NK-92 treated with Interleukin-12 subunit alpha and Interleukin-12 subunit beta, amount 100 ng/mL, for 24 hours (cell line): Measurements from ENCODE around the gene DNASE1L3.
"Not testable (repeated sequence)": the region's sequence is repeated elsewhere in the genome, so short reads cannot be mapped to it uniquely, and the experiment has no call there.

Experiments
- DNase-seq: peaks from one replicate; lab custom pipeline; 2025; lab: John Stamatoyannopoulos, UW

DNASE1L3 gene

DNA sequence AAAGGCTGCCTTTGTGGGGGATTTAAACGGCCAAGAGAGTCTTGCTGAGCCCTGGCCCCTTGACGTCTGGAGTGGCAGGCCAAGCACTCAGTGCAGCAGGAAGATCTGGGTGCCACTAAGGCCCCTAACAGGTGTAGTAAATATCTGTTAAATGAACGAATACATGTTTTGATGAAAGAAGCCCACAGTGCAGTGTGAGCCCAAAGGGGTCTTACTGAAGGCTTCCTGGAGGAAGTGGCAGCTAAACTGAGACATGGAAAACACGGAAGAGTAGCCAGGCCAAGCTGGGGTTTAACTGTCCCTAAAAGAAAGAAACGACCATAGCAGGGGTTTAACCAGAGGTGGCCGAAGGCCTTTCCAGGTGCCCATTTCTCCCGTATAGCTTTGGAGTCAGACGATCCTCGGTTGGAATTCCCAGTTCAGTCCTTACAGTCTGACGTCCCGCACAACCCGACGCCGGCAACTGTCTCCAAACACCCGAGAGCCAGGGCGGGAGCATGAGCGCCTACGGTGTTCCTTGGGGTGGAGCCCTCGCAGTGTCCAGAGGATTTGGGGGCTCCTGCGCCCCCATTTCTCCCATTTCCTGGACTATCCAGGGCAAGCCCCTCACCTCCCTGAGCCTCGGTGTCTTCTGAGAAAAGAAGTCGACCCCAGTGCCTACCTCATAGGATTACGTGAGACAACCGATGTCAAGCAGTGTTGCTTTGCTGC is 25.9 kb upstream of the DNASE1L3 start:
- no peak for DNase-seq

DNA sequence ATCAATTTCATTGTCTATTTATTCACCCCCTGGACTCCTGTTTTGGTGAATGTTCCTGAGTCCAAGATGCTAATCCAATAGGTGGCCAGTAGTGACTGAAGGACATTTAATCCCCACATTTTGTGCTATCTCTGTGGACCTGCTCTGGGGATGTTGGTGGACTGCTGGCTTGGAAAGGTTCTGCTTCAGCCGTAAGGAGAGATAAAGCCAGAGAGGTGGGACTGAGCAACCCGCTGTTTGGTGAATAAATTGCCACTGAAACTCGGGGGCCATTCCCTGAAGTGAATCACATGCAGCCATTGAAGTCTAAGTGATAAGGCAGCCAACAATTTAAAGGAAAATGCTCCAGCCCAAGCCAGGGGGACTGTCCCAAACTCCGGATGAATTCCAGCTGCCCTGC is 25.2 kb upstream of the DNASE1L3 start:
- no peak for DNase-seq

DNA sequence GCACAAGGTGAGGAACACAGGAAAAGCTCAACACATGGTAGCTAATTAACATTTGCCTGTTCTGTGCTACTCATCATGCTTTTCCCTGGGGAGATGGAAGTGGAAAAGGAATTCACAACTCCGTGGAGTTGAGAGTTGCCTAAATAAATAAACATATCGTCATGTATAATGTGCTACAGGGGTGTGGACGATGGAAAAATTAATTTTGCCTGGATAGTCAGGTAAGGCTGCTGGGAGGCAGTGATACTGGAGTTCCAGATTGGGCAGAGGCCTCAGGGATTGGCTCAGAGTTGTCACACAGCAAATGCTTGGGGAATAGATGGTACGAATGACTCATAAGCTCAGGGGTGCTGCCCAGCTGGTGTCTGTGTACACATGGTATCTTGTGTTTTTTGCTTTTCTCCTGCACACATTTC is 23.8 kb upstream of the DNASE1L3 start:
- no peak for DNase-seq

DNA sequence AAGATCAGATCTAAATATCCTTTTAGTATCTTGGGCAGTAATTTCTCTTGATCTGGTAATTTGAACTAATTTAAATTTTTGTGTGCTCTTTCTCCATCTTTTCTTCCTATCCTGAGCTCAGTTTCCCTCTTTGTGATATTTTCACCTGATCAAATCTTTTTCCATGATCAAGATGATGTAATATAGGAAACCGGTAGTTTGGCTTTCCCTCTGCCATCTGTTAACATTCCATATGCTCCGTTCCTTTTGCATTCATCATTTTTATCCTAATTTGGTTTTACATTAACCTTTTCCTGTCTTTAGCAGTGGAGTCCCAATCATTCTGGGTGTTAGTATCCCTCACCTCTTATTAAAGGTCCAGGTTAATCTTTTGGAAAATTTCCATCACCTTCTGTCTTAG is 20.9 kb upstream of the DNASE1L3 start:
- no peak for DNase-seq

DNA sequence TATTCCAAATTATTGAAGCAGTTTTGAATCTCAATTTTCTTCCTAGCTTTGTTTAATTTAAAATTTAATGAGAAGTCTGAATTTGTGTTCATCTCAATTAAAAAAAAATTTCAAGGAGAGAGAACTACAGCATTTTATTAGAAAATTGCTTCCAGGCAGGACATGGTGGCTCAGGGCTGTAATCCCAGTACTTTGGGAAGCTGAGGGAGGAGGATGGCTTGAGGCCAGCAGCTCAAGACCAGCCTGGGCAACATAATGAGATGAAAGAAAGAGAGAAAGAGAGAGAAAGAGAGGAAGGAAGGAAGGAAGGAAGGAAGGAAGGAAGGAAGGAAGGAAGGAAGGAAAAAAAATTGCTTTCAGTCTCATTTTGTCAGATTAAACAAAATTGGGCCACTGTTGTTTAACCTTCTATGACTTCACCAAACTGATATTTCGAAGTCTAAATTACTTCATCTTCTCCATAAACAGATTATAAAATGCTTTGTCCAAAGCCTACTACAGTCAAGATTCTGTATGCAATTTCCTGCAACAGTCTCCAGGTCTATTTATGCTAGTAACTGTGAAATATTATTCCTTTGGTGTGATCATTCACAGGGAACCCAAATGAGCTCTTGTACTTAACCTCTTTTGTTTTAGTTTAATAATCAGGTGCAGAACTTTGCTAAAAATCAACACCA is 20.2 kb upstream of the DNASE1L3 start:
- no peak for DNase-seq

DNA sequence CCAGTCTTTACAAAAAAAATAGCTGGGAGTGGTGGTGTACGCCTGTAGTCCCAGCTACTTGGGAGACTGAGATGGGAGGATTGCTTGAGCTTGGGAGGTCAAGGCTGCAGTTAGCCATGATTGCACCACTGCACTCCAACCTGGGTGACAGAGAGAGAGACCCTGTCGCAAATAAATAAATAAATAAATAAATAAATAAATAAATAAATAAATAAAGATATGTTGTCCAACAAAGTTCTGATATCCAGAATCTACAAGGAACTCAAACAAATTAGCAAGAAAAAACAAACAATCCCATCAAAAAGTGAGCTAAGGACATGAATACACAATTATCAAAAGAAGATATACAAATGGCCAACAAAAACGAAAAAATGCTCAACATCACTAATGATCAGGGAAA is 17.2 kb upstream of the DNASE1L3 start:
- not testable (repeated sequence) for DNase-seq

DNA sequence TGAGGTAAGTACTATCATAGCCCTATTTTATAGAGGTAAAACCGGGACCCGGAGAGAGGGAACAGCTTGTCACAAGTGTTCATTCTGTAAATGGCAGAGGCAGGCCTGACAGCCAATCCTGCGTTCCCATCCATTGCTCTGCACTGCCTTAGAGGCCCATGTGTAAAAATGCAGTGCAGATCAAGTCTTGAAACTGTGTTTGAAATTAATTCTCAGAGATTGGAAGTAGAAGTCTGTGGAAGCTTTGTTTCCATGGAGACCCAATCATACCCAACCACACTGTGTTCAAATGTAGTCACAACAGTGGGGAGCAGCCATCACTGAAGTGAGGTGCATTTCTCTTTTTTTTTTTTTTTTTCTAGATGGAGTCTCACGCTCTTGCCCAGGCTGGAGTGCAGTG is 13.1 kb upstream of the DNASE1L3 start:
- DNase-seq, result no peak

DNA sequence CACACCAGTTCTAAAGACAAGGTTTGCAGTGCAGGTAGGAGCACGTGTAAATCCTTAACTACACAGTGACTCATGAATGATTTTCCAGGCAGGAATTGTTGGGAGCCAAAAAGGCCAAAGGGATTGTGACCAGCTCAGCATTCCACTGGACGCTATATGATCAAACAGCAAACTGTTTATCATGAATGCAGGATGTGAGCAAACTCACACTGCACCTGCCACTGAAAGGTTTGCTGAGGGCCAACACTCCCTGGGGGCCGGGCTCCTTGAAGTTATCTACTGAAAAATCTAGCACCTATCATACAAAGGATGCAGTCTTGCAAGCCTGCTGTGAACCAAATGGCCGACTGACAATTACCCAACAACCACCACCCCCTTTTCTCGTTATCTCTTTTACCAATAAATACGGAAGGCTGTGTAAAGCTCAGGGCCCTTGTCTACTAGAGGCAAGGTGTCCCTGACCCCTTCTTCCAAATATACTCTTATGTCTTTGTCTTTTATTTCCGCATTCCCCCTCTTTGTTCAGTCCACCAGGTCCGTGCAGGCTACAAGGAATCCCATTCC is 11.5 kb upstream of the DNASE1L3 start:
- peak; percentile 60 for DNase-seq

DNA sequence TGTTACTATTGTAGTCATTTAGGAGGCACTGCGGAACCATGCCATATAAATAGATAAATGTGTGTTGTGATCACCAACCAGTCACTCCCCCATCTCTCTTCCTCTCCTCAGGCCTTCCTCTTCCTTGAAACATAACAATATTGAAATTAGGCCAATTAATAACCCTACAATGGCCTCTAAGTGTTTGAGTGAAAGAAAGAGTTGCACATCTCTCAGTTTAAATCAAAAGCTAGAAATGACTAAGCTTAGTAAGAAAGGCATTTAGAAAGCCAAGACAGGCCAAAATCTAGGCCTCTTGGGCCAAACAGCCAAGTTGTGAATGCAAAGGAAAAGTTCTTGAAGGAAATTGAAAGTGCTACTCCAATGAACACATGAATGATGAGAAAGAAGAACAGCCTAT is 8.1 kb upstream of the DNASE1L3 start:
- no peak for DNase-seq

DNA sequence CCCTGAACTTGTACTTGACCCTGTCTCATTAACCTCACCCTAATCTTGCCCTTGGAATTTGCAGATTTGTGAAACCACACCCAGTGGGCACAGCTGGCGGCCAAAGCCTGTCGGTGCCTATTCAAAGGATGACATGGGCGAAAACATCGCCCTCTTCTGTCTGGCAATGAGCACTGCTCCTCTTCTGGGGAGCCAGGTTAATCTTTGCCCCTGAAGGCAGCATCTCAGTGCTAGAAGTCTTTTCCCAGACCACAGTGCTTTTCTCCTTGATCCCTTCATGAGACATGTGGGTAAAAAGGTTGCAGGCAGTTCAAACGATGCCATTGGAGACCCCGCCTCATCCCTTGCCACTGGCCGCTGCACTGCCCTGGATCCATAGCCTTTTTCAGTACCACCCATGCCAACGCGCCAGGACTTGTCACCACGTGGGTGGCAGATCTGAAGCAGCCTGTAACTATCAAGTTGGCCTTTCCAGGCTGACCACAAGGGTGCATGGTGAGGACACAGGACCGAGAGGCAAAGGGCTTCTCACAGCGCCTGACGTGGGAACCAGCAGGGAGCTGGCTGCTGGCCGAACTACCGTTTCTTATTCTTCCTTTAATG is 6.5 kb upstream of the DNASE1L3 start:
- peak; percentile 24 for DNase-seq

DNA sequence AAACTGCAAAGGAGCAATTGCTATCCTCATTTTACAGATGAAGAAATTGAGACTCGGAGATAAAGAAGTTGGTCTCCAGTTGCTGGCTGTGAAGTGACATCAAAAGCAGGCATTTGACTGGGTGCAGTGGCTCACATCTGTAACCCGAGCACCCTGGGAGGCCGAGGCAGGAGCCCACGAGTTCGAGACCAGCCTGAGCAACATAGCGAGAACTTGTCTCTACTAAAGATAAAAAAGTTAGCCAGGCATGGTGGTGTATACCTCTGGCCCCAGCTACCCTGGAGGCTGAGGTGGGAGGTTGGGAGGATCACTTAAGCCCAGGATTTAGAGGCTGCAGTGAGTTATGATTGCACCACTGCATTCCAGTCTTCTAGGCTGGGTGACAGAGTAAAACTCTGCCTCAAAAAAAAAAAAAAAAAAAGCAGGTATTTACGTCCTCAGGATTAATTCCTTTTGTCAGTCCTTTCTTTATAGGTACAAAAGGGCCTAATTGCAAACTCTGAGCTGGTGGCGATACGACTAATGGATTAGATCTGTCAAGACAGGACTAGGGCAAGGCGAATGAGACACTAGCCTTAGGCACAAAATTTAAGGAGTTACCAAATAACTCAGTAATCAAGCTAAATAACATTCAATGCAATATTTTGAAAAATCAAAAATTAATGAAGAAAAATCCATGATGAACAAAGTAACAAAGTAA is 5.9 kb upstream of the DNASE1L3 start:
- DNase-seq, result no peak

DNA sequence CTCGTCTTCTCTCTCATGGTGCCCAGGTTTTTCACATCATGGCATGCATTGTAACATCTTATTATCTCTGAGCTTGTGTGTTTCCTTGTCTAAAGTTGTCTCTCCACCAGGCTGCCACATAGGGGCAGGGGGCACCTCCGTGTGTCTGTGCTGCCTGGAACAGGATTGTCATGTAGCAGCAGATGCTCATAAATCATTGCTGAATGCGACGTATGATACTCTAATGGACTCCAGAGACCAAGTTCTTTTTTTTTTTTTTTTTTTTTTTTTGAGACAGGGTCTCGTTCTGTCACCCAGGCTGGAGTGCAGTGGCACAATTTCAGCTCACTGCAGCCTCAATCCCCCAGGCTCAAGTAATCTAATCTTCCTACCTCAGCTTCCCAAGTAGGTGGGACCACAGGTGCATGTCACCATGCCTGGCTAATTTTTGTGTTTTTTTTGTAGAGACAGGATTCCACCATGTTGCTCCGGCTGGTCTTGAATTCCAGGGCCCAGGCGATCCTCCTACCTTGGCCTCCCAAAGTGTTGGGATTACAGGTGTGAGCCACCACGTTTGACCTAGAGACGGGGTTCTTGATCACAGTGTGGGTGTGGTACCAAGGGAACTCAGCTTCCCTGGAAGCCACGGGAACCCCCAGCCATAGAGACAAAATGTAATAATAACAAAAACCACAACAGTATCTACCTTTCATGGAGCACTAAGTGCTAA is 4.7 kb upstream of the DNASE1L3 start:
- no peak for DNase-seq

DNA sequence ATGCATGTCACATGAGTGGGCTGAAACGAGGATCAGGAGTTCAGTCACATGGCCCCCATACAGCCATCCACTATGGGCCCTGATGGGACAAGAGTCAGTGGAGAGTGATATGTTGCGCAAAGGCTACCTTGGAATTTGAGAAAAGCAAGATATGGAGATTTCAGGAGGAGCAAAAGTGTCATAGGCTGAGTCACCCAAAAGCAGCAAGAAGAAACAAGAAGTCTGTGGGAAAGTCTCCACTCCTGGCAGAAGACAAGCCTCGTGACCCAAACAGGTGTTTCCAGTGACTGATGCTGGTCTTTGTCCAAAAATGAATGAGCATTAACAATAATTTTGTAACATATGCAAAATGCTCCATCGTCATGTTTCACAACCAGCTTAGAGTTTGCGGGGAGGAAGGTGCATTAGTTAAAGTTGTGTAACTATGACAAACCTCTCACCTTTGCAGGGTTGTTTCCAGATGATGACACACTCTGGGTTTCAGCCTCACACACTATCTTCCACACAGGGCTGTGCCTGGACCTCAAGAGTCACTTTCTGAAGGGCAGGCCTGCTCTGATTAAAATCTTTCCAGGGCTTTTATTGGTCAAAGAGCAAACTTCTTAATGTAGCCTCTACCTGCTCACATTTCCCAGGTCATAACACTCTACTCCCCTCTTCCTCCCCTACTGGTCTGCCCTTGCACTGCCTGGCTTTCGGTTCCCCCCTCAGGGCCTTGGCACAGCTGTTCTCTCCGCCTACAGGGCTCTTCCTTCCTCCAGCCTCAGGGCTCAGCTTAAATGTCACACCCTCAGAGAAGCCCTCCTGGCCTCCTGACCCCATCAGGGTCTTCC is 3.9 kb upstream of the DNASE1L3 start:
- peak; percentile 70 for DNase-seq

DNA sequence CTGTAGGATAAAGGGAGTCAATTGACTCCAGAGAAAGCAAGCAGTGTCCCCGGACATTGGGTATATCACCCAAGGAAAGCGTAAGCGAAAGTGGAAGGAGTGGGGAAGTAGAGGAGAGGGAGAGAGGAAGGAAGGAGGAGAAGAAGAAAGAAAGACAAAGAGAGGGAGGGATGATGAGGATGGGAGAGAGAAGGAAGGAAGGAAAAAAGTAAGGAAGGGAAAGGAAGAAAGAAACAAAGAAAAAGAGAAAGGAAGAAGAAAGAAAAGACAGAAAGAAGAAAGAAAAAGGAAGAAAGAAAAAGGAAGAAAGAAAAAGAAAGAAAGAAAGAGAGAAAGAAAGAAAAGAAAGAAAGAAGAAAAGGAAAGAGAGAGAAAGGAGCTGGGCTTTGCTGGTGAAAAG is 839 bp downstream of the DNASE1L3 start:
- DNase-seq, result no peak

DNA sequence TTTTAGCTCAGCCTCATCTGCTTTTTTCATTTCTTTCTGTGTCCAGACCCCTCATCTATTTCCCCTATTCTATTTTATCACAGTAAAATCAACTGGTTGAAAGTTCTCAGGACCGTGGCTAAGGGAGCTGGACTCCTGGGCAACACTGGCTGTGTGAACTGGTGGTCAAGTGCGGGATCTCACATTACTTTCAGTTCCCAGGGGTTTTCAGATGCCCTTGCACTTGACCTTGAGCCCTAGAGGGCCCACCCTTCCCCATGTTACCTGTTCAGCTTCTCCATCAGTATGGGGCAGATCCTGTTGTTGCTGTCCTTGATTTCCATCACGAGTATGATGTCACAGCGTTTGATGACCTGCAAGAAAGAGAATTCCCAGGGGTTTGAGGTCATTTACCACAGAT is 2.8 kb downstream of the DNASE1L3 start:
- no peak for DNase-seq

DNA sequence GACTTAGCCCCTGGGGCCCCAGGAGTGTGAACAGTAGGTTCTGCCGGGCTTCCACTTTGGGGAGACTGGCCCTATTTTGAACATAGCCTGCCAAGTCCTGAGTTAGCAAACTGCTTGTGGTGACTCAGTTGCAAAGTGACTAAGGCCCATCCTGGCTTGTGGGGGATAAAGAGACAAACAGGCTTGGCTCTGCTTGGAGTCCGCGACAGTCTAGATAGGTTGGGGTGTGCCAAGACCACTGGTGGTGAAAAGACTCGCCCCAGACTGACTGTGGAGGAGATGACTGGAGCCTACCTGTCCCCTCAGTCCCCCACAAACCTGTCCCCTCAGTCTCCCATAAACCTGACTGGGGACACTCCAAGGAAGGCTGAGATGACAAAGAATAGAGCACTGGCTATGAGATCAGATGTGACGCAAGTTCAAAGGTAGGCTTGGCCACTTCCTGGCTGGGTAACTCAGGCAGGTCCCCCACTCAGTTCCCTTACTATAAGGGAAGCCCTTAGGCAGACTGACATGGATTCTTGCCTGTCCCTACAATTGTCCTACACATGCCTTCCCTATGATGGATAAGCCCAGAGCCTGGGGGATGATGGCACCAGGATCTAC is 4.3 kb downstream of the DNASE1L3 start:
- peak; percentile 48 for DNase-seq

DNA sequence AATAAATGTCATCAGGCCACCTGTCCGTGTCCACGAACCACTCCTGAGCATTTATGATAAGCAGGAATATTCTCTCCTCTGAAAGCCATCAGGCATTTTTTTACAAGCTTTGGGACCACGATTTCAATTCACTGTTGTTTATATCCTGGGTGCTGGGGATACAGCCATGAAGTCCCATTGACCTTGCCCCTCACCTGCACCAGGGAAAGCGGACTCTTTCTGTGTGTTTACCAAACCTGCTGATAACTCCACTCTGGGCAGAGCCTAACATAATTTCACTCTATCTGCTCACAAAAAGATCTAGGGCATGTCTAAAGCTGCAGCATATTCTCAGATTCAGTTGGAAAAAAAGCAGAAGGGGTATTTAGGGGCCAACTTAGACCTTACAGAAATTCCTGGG is 4.8 kb downstream of the DNASE1L3 start:
- DNase-seq, result no peak

DNA sequence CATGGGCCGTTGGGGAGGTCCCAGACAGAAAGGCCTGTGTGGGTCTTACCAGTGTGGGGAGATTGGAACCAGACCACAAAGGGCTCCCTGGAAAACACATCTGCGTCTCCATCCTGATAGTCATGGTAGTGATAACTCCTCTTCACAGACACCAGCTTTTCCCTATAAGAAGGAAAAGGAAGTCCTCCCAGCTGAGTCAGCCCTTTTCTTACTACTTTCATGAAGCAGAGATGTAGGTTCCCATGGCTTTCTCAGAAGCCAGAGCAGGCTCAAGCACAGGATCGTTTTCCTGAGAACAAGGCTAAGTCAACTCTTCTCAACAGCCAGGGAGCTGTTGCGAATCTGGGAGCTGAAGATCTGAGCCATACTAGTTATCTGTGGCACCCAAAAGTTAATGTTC is 6.1 kb downstream of the DNASE1L3 start:
- DNase-seq, result no peak

DNA sequence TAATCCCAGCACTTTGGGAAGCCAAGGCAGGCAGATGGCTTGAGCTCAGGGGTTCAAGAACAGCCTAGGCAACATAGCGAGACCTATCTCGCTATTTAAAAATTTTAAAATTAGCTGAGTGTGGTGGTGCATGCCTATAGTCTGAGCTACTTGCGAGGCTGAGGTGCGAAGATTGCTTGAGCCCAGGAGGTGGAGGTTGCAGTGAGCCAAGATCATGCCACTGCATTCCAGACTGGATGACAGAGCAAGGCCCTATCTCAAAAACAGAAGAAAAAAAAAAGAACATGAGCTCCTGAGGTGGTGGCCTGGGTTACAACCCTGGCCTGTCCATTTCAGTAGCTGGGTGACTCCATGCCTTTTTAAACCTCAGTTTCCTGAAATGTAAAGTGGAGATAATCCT is 7.2 kb downstream of the DNASE1L3 start:
- no peak for DNase-seq

DNA sequence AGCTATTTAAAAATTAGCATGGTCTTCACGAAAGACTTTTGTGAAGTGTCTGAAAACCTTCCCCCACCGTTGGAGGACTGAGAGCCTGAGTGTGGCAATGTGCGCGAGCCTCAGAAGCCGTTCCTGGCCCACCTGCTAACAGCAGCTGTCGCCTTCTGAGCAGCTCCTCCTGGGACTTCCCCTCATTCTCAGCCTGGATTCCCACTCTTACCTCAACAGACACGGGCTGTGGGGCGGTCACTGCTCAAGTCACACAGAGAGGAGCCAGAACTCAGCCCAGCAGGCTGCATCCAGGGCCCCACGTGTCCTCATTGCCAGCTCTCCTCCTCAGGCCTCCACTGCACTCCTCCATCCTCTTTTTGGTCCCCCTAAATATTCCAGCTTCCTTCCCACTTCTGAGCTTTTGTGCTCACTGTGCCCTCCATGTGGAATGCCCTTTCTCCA is 7.8 kb downstream of the DNASE1L3 start:
- DNase-seq, result peak; percentile 15
